Esophagus squamous epithelium (tissue), 4 donors: Measurements from ENCODE around the gene UBE2O.

Experiments
- POLR2A ChIP-seq, 4 donors: fragments of 450-650 bp; IDR thresholded peaks; one replicate each; pipeline ENCODE4 v1.6.1; 2017; ENCODE audit warnings: antibody characterized with exemption in 4 of 4, mild to moderate bottlenecking in 4 of 4, moderate library complexity in 3 of 4
- TF ChIP-seq, protein P1 (sequence below), 6 experiments: fragments of 450-650 bp in 4 of 6; fragments of 200-600 bp in 2 of 6; sonication (generic) in 2 of 6; IDR thresholded peaks; one replicate each; pipeline ENCODE4 v1.5.1; 2016 to 2019; ENCODE audit warnings: antibody characterized with exemption in 6 of 6, mild to moderate bottlenecking in 4 of 6, moderate library complexity in 4 of 6

DNA sequence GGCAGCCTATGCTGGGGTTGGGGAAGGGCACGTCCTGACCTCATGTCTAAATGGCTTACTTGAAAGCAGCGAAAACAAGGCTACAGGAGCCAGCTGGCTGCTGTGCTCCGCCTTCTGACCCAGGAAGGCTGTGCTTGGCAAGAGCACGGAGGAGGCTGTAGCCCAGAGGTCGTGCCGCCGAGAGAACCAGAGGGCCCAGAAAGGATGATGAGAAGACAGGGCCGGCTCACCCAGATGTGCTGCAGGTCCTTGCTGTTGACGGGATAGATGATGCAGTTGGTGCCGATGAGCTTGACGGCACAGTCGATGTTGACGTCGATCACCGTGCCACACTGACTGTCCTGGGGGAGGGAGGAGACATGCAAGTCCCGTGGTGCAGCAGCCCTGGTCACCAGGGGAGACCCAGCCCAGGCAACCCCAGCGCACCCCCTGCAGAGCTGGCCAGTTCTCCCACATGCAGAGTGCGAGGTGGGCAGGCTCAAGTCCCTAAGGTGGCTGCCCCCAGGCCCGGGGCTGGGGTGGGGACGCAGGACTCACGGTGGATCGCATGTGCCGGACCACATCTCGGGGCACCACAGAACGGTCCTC, 47.9 kb downstream of the UBE2O start:
- TF ChIP-seq, protein P1, sequence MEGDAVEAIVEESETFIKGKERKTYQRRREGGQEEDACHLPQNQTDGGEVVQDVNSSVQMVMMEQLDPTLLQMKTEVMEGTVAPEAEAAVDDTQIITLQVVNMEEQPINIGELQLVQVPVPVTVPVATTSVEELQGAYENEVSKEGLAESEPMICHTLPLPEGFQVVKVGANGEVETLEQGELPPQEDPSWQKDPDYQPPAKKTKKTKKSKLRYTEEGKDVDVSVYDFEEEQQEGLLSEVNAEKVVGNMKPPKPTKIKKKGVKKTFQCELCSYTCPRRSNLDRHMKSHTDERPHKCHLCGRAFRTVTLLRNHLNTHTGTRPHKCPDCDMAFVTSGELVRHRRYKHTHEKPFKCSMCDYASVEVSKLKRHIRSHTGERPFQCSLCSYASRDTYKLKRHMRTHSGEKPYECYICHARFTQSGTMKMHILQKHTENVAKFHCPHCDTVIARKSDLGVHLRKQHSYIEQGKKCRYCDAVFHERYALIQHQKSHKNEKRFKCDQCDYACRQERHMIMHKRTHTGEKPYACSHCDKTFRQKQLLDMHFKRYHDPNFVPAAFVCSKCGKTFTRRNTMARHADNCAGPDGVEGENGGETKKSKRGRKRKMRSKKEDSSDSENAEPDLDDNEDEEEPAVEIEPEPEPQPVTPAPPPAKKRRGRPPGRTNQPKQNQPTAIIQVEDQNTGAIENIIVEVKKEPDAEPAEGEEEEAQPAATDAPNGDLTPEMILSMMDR (IDR thresholded peaks at IDR 0.05): no peak
- TF ChIP-seq POLR2A (IDR thresholded peaks at IDR 0.05): no peak
